ENCODE results near the gene KLHL26.

The KLHL26 gene

GRCh38 chr19:18613589-18614234, 23.1 kb upstream of the KLHL26 start:
- DNase-seq, result peak; percentile 48

GRCh38 chr19:18616023-18616422, 20.8 kb upstream of the KLHL26 start:
- no peak for DNase-seq

GRCh38 chr19:18617562-18617961, 19.3 kb upstream of the KLHL26 start:
- no peak for DNase-seq

- no peak for DNase-seq
Measured at GRCh38 chr19:18618236-18618635, 18.6 kb upstream of the KLHL26 start.

- no peak for DNase-seq
Measured at GRCh38 chr19:18620311-18620710, 16.5 kb upstream of the KLHL26 start.

GRCh38 chr19:18620902-18621301, 15.9 kb upstream of the KLHL26 start:
- no peak for DNase-seq

- DNase-seq, result no peak
Measured at GRCh38 chr19:18626906-18627305, 9.9 kb upstream of the KLHL26 start.

GRCh38 chr19:18629166-18630088, 7.4 kb upstream of the KLHL26 start:
- peak; percentile 52 for DNase-seq

GRCh38 chr19:18633321-18633720, 3.5 kb upstream of the KLHL26 start:
- peak; percentile 58 for DNase-seq

- DNase-seq, result peak; percentile 72
Measured at GRCh38 chr19:18634612-18635297, 2.1 kb upstream of the KLHL26 start.

- DNase-seq, result no peak
Measured at GRCh38 chr19:18635831-18636182, 1.0 kb upstream of the KLHL26 start.

GRCh38 chr19:18636183-18636968, 452 bp upstream of the KLHL26 start:
- DNase-seq, result peak; percentile 98

GRCh38 chr19:18637673-18638630, 1.1 kb downstream of the KLHL26 start:
- peak; percentile 30 for DNase-seq

GRCh38 chr19:18639706-18640243, 2.9 kb downstream of the KLHL26 start:
- no peak for DNase-seq

- no peak for DNase-seq
Measured at GRCh38 chr19:18644196-18645034, 7.6 kb downstream of the KLHL26 start.

GRCh38 chr19:18645035-18645511, 8.2 kb downstream of the KLHL26 start:
- DNase-seq, result no peak

- DNase-seq, result peak; percentile 66
Measured at GRCh38 chr19:18646535-18647370, 9.9 kb downstream of the KLHL26 start.

- DNase-seq, result no peak
Measured at GRCh38 chr19:18647371-18647767, 10.5 kb downstream of the KLHL26 start.

GRCh38 chr19:18647807-18648206, 11.0 kb downstream of the KLHL26 start:
- no peak for DNase-seq
